RWPE2 (cell line): ENCODE results near the gene MS4A4E.
A peak's percentile ranks its signal among the peaks of the same experiment; 100 is the strongest.

ENCODE experiments used
- ATAC-seq: fragments of 200-7000 bp; cut with Tn5 transposase; 3 replicates; pipeline ENCODE4 v1.9.1; 2021; ENCODE audit warnings: low read depth
- DNase-seq: peaks from one replicate; pipeline ENCODE4 v3.0.0-alpha.2; 2020; ENCODE audit warnings: low spot score
- H3K27ac ChIP-seq: fragments of 450-650 bp; 2 replicates; pipeline ENCODE4 v1.5.1; 2017; ENCODE audit warnings: mild to moderate bottlenecking; ENCODE audit not compliant: poor library complexity, severe bottlenecking
- H3K27me3 ChIP-seq: fragments of 250-450 bp; sonication (Bioruptor Pico); 2 replicates; pipeline ENCODE4 v1.5.1; 2021; ENCODE audit warnings: mild to moderate bottlenecking, moderate library complexity; ENCODE audit not compliant: insufficient read depth, poor library complexity, severe bottlenecking
- H3K36me3 ChIP-seq: fragments of 250-450 bp; sonication (Bioruptor Pico); 2 replicates; pipeline ENCODE4 v1.5.1; 2020; ENCODE audit warnings: low read depth, mild to moderate bottlenecking, moderate library complexity
- H3K4me1 ChIP-seq: fragments of 250-450 bp; sonication (Bioruptor Pico); 2 replicates; pipeline ENCODE4 v1.5.1; 2021; ENCODE audit warnings: mild to moderate bottlenecking, moderate library complexity; ENCODE audit not compliant: insufficient read depth, poor library complexity, severe bottlenecking
- H3K4me3 ChIP-seq: fragments of 250-450 bp; sonication (Bioruptor Pico); 2 replicates; pipeline ENCODE4 v1.5.1; 2021; ENCODE audit warnings: mild to moderate bottlenecking, moderate library complexity; ENCODE audit not compliant: severe bottlenecking
- H3K9me3 ChIP-seq: fragments of 250-450 bp; sonication (Bioruptor Pico); 2 replicates; pipeline ENCODE4 v1.5.1; 2021; ENCODE audit warnings: mild to moderate bottlenecking, moderate library complexity; ENCODE audit not compliant: severe bottlenecking
- TF ChIP-seq, protein P1 (sequence below): fragments of 450-650 bp; IDR thresholded peaks from one replicate; pipeline ENCODE4 v1.5.1; 2017; ENCODE audit warnings: mild to moderate bottlenecking, moderate library complexity; ENCODE audit not compliant: poor library complexity, severe bottlenecking

The MS4A4E gene

DNA sequence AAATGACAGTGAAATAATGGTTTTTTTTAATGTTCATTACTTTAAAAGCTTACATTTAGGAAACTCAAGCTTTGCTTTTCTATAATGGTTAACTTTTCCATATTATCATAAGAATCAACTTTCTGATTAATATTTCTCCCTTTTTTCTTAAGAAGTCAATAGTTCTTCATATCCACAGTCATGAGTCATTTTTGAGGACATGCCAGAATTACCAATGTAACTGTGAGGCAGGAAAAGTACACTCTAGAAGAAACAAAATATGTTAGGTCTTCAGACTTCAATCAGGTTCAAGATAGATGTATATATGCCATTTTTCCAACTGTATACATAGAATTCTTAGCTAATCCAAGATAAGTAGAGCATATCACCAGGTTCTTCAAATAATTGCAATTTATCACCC, 70.9 kb downstream of the MS4A4E start:
- H3K27ac ChIP-seq: no peak overlapping the region
- peaks cover 3% of the 10 kb centered on the region for H3K4me1 ChIP-seq
- no peak for DNase-seq
- no peaks in the 10 kb centered on the region for H3K27me3 ChIP-seq
- H3K4me3 ChIP-seq: no peak overlapping the region
- ATAC-seq: no peak
- TF ChIP-seq, protein P1, sequence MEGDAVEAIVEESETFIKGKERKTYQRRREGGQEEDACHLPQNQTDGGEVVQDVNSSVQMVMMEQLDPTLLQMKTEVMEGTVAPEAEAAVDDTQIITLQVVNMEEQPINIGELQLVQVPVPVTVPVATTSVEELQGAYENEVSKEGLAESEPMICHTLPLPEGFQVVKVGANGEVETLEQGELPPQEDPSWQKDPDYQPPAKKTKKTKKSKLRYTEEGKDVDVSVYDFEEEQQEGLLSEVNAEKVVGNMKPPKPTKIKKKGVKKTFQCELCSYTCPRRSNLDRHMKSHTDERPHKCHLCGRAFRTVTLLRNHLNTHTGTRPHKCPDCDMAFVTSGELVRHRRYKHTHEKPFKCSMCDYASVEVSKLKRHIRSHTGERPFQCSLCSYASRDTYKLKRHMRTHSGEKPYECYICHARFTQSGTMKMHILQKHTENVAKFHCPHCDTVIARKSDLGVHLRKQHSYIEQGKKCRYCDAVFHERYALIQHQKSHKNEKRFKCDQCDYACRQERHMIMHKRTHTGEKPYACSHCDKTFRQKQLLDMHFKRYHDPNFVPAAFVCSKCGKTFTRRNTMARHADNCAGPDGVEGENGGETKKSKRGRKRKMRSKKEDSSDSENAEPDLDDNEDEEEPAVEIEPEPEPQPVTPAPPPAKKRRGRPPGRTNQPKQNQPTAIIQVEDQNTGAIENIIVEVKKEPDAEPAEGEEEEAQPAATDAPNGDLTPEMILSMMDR: no peak
- no peaks in the 10 kb centered on the region for H3K36me3 ChIP-seq
- no peaks in the 10 kb centered on the region for H3K9me3 ChIP-seq

DNA sequence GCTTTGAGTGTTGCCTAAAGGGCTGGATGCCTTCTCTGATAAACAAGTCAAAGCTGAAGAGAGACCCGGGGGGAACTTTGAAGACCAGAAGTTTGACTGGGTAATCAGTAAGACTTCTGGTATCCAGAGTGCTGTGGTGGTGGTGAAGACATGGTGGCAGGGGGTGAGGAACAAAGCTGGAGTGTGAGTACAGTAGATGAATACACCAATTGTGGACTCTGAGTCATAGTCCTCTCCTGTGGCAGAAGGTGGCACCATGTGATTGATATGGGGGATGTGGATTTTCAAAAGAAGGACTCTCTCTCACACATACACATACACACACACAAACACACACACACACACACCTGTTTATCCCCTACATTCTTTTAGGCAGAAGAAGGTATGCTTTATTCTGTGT, 72.4 kb downstream of the MS4A4E start:
- Histone ChIP-seq H3K27me3 (no peaks in the 10 kb centered on the region), H3K9me3 (no peaks in the 10 kb centered on the region), H3K4me1 (peaks cover 3% of the 10 kb centered on the region), H3K4me3 (no peak overlapping the region), H3K36me3 (no peaks in the 10 kb centered on the region), H3K27ac (no peak overlapping the region)
- ATAC-seq: no peak
- TF ChIP-seq, protein P1: no peak
- no peak for DNase-seq

DNA sequence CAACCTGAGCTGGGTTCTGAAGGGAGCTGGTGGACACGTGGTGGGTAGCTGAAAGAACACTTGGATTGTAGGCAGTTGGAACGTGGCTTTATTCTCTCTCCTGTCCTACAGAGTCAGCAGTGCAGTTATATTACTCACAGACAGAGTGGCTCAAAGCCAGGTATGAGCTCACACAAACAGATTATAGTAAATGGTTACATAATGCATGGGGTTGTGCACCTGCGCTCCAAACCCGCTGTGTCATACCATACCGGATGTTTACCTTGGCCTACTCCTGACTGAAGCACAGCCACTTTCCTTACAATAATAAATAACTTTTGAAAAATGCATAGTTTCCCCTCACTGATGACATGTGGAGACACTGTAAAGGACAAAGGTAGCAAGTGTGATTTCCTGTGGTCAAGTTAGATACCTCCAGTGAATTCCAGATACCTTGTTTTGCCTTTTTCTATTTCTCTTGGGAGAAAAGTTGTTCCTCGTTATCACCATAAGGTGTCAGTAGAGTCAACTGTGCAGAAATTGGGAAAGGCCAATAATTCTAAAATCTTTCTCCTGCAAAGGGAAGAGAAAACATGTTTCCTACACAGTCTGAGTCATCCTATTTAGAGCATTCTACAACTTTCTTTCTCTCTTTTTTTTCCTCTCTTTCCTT, 73.5 kb downstream of the MS4A4E start:
- peak; percentile 75 for DNase-seq
- Histone ChIP-seq H3K9me3 (no peaks in the 10 kb centered on the region), H3K4me1 (peaks cover 3% of the 10 kb centered on the region), H3K27me3 (no peaks in the 10 kb centered on the region), H3K36me3 (no peaks in the 10 kb centered on the region), H3K27ac (peak overlapping the region; percentile 30), H3K4me3 (no peak overlapping the region)
- peak; percentile 84 for ATAC-seq
- TF ChIP-seq, protein P1: peak; percentile 79

DNA sequence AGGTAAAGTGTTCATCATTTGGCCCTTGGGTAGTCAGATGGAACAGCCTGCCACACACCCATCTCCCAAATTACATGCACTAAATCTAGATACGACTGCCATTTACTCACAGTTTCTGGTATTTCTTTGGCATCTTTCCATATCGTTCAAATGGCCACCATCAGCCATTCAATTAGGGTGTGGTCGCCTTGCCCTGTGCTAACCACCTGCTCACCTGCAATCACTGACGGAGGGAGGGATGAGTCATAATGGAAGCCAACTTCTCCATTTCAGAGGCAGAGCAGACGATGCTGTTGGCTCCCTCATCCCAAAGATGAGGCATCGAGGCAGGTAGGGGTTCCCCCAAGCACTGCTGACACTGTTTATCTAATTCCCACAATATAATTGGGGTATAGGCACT, 74.6 kb downstream of the MS4A4E start:
- Histone ChIP-seq H3K4me3 (no peak overlapping the region), H3K27me3 (no peaks in the 10 kb centered on the region), H3K27ac (peak overlapping the region; percentile 30), H3K4me1 (peaks cover 3% of the 10 kb centered on the region), H3K9me3 (no peaks in the 10 kb centered on the region), H3K36me3 (no peaks in the 10 kb centered on the region)
- TF ChIP-seq, protein P1: no peak
- no peak for ATAC-seq
- DNase-seq: no peak

GRCh38 chr11:60165951-60166350, 77.0 kb downstream of the MS4A4E start:
- no peak for ATAC-seq
- TF ChIP-seq, protein P1: no peak
- DNase-seq: no peak
- Histone ChIP-seq H3K4me3 (no peak overlapping the region), H3K36me3 (no peaks in the 10 kb centered on the region), H3K27me3 (no peaks in the 10 kb centered on the region), H3K4me1 (peaks cover 3% of the 10 kb centered on the region), H3K9me3 (no peaks in the 10 kb centered on the region), H3K27ac (no peak overlapping the region)
